Non-pigmented ciliary epithelial cell (primary cell): Measurements from ENCODE around the gene IDI2.
"Not testable (repeated sequence)": the region's sequence is repeated elsewhere in the genome, so short reads cannot be mapped to it uniquely, and the experiment has no call there.

Experiments
- DNase-seq: peaks from one replicate; pipeline ENCODE4 v3.0.0-alpha.2; 2010; ENCODE audit warnings: low read depth

Gene IDI2

DNA sequence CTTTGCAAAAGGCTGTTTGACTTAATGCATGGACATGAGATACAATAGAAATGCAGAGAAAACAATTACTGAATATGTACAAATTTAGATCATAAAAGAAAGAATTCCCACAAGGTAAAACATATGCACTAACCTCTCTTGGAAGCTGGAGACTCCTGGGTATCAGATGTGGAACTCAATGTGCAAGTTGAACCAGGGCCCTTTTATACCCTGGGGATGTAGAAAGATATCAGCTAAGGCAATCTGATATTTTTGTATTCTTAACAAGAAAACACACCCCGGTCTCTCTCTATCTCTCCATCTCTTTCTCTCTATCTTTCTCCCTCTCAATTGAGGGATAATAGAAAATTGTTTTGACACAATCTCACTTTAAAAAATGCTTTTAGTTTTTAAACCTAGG is at the start of gene IDI2:
Gene IDI2, minus strand, starts transcription at position 177 of the 400 bp plus-strand sequence. CDS start 1,136 bp downstream, outside the sequence.
- DNase-seq, result no peak

DNA sequence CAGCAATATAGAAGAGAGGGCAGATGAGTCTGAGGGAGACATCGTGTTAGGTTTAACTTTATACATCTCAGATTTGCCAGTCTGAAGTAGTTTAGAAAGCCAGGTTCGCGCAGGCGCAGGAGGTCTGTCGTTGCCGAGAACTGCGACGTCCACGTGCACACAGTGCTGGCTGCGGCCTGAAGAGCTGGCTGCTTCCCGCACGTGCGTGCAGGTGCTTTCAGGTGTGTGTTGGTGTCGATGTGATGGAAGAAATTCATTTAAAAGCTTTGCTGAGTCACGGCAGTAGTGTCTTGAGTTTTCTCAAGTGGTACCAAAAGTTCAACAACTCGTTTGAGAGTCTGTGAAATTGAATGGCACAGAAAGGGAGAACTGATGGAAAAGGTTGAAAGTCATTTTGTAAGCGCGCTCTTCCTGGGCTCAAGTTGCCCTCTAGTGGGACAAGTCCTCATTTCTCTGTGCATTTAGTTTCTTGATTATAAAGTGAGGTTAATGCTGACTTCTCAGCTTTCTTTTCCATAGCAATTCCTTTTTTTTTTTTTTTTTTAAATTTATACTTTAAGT is 49.2 kb upstream of the IDI2 start:
- no peak for DNase-seq

DNA sequence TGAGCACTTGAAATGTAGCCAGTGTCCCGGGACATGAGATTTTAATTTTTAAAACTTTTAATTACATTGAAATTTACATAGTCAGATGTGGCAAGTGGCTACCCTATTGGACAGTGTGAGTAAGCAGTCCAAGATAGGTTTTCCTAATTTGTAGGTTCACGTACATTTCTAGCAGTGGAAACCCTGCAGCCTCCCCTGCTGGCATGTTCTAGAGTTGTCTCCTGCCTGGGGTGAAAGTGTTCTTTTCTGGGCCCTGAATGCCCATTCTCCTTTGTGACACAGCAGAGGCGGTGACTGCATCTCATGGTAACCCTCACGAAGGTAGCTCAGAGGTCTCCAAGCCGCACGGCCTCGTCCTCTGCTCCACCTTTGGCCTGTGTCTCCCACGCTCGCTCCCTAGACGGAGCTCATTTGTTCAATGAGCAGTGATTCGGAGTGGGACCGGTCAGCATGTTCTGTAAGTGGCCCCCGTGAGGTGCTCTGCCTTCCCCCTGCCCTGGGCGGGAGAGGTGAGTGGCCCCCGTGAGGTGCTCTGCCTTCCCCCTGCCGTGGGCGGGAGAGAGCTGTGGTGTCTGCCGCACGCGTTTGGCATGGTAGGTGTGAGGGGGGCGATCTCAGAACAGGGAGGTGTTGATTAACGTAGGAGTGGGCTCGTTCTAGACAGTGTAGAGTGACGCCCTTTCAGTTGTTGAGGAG is 48.5 kb upstream of the IDI2 start:
- DNase-seq, result no peak

DNA sequence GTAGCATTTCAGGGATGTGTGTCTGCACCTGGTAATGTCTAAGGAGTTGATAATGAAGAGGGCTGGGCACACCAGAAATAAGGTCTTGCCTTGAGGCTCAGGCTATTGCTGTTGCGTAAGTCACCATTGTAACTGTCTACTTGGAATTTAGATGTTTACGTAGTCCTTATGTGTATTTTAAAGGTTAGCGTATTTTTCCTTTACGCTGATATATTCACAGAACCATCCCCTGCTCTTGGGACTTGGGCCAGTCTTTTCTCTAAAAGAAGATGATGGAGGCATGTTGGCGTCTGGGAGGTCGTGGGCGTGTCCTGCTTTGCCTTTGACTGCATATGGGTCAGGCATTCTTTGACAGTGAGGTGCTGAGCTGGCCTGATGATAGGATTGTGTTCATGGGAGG is 45.3 kb upstream of the IDI2 start:
- DNase-seq, result no peak

DNA sequence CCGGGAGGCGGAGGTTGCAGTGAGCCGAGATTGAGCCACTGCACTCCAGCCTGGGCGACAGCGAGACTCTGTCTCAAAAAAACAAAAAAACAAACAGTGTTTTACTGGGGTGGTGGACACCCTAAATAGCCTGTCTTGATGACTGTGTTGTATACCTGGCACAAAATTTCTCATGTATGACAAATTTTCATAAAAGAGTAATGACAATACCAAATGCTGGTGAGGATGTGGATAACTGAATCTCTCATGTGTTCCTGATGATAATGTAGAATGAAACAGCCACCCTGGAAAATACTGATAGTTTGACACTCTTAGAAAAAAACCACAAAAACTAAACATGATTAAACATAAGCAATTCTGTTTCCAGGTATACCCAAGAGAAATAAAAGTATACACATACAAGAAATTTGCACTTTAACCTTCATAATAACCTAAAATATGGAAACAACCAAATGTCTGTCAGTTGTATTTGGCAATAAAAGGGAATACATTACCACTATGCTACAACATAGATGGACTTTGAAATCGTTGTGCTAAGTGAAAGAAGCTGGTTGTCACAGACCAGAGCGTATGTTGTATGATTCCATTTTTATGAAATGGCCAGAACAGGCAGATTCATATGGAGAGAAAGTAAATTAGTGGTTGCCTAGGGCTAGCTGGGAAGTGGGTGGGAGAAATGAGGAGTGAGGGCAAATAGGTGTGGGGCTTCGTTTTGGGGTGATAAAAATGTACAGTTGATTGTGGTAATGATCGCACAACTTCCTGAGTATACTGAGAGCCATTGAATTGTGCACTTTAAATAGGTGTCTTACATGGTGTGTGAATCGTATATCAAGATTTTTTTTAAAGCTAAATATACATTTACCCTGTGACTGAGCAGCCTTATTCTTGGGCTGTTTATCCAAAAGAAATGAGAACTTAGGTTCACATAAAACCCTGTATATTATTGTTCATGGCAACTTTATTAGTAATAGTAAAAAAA is 43.0 kb upstream of the IDI2 start:
- no peak for DNase-seq

DNA sequence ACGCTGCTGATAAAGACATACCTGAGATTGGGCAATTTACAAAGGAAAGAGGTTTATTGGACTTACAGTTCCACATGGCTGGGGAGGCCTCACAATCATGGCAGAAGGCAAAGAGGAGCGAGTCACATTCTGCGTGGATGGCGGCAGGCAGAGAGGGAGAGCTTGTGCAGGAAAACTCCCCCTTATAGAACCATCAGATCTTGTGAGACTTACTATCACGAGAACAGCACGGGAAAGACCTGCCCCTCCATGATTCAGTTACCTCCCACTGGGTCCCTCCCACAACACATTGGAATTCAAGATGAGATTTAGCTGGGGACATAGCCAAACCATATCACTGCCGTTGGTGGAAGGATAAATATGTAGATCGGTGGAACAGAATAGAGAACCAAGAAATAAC is 41.1 kb upstream of the IDI2 start:
- DNase-seq, result not testable (repeated sequence)

DNA sequence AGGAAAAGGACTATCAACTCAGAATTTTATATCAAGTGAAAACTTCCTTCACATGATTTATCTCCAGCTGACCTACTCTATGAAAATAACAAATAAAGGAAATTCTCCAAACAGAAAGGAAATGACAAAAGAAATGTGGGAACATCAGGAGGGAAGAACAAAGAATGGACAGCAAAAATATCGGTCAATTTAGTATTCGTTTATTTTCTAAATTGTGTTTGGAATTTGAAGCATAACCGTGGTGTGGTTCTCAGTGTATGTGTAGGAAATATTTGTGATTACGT is 39.2 kb upstream of the IDI2 start:
- DNase-seq, result no peak

DNA sequence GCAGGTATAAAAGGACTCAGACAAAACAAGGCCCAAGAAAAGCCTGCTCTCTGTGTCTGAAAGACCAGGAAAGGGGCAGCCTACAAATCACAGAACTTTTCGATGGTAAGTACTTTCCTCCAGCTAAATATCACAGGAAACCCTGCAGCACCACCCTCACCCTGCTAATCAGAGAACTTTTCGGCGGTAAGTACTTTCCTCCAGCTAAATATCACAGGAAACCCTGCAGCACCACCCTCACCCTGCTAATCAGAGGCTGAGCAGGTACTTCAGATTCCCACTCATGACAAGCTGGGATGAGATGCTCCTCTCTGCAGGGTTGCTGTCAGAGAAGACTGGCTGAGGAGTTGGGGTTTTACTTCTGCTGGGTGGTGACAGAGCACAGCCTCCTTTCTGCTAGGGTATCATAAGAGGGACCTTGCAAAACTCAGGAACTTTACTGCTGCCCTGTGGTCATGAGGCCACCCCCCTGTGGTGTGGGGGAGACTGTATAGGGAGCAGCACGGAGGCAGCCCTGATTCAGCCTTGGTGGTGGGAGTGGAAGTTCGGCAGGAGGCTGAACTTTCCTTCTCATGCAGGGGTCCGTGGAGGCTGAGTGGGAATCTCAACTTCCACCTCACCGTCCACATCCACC is 37.7 kb upstream of the IDI2 start:
- no peak for DNase-seq

DNA sequence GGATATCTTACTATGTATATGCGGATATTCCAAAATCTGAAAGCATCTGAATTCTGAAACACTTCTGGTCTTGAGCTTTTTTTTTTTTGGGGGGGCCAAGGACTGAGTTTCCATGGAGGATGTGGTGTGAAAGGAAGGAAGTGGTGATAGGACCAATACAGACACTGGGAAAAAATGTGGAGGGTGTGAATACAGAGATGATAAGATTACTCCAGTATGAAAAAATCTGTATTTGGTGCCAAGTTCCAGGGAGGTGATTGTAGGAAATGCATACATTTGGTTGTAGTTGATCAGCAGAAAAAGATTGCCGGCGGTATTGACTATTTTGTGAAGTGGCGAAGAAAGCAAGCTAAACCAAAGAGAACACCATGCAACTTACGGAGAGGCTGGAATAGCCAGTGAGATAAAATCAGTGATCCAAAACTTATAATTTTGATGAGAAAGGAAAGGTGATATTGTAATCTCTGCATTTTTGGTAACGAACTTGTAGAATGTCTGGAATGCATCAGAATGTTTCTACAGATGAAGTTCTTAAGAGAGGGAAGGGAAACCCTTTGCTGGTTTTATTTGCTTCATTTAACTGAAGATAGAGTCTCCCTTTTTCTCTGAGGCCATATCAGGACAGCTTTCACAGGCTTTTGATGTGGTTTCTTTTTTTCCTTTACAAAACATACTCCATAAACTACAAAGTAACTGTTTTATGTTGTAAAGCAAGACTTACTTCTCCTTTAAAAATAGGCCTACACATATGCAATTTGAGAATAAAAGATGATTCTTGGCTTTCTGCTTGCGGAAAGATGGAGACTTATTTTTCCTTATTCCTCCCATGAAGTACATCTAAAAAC is 36.5 kb upstream of the IDI2 start:
- DNase-seq, result peak; percentile 73

DNA sequence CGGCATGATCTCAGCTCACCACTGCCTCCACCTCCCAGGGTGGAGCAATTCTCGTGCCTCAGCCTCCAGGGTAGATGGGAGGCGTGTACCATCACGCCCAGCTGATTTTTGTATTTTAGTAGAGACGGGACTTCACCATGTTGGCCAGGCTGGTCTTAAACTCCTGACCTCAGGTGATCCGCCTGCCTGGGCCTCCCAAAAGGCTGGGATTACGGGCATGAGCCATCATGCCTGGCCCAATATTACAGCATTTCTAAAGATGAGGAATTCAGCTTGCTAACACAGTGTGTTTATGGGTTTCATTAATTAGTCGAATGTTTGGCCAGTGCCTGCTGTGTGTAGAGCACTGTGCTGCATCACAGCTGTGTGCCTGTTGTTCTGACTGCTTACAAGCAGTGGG is 34.2 kb upstream of the IDI2 start:
- DNase-seq, result no peak

DNA sequence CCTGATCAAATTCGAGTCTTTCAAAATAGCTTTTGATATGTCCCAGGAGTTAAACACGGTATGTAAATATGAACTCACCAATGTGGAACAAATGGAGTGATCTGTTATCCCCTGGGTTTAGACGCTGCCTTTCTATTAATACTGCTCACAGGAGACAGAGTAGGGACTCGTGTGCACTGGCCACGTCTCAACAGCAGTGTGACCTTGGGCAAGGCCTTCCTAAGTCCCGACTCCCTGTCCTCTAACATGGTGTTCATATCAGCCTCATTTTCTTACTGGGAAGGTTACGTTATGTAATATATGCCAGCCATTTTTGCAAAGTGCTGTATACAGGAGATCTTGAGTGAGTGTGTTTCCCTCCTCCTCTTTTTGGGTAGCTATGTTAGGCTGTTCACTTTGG is 32.4 kb upstream of the IDI2 start:
- no peak for DNase-seq

DNA sequence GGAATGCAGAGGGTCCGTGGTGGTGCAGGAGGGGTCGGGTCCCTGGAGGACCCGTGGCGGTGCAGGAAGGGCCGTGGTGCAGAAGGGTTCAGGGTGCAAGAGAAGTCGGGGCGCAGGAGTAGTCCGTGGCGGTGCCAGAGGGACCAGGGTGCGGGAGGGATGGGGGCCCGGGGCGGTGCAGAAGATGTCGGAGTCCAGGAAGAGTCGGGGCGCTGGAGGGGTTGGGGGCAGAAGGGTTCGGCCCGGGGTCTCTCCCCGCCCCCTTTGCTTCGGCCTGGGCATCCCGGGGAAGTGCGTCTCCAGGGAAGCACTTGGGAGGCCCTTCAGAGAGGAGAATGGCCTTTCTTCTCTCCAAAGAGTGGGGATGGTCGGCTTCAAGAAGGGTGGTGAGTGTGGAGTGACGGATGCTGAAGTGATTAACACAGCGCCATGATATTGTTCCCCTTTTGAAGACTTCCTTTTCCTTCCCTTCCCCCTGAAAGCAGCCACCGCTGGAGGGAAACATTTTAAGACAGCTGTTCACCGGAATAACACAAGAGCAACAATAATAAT is 31.5 kb upstream of the IDI2 start:
- DNase-seq, result no peak

DNA sequence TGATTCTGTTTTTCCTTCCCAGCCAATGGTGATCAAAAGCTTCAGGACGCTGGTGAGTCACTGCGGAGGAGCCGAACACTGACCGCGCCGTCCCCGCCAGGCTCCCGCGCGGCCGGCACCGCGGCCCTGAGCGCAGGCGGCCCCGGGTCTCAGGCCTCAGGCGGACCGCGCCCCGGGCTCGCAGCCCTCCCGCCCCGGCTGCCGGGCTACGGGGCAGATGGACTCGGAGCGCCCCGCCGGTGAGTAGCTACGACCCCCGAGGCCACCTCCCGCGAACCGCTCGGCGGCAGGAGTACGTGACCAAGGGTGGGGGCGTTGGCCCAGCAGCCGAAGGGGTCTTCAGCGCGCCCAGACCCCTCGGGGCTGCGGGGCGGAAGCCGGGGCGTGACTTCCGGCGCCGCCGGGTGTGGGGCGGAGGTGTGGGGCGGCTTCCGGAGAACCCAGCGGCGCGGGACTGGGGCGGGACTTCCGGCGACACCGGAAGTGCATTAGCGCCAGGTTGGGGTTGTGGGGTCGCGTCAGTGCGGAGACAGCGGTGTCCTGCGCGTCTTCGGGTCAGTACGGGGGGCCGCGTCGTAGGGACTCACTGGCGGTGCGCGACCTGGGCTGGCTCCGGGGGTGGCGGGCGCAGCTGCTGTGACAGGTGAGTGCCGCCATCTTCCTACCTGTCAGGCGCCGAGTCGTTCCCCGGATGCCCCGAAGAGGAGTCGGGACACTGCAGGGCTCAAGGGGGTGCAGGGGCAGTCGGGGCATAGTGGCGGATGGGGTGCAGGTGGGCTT is 30.9 kb upstream of the IDI2 start, which contains the start of gene WDR37:
Gene WDR37, plus strand, starts transcription at position 60 of the 780 bp plus-strand sequence. CDS start 15,771 bp downstream, outside the sequence.
- DNase-seq, result peak; percentile 71

DNA sequence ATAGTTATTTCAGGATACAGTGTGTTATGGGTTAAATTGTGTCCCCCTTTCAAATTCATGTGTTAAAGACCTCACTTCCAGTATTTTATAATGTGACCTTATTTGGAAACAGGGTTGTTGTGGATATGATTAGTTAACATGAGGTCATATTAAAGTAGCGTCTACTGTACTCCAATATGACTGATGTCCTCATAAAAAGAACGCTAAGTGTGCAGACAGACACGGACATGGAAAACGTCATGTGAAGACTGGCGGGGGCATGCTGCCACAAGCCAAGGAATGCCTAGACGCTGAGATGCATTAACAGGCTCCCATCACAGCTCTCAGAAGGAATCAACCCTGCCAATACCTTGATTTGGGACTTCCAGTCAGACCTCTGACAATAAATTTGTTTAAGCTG is 29.0 kb upstream of the IDI2 start:
- no peak for DNase-seq

DNA sequence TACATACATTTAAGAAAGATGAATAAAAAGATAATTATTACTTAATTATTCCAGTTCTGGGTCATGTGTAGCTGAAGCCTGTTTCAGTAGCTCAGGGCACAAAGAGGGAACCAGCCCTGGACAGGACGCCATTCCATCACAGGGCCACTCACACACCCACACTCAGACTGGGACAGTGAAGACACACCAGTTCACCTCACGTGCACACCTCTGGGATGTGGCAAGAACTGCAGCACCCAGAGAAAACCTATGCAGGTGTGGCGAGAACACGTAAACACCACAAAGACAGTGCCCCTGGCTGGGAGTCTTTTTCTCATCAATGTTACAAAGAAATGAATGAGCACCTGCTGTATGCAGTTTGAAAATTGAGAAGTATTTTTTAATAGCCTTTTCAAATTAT is 24.9 kb upstream of the IDI2 start:
- DNase-seq, result no peak

DNA sequence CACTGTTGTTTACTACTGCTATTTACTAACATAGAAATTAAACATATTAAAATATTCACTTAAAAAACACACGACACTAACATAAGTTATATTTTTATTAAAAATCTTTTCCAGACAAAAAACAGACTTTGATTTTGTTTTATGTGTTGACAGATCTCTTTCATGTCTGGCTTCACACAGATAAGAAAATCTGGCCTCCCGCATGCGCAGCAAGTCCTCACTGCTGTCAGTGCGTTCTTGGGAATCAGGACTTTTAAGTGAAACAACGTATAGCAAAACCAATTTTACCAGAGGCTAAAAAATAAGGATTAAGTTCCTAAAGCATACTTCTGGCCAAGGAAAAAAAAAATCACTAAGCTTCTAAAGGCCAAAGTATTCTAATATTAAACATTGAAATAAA is 24.5 kb upstream of the IDI2 start:
- DNase-seq, result no peak

DNA sequence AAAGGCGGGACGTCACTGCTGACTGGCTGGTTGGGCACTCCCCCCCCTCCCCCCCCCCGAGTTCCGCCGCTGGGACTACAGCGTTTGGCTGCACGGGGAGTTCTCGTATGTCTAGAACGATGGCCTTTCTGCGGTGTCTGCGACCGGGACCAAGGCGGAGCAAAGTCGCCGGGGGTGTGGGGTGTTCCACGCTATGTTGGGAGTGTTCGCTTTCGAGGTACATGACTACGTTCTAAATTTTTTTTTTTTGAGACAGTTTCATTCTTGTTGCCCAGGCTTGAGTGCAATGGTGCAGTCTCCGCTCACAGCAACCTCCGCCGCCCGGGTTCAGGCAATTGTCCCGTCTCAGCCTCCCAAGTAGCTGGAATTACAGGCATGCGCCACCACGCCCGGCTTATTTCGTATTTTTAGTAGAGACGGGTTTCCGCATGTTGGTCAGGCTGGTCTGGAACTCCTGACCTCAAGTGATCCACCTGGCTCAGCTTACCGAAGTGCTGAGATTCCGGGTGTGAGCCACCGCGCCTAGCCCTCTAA is 23.8 kb upstream of the IDI2 start:
- no peak for DNase-seq

DNA sequence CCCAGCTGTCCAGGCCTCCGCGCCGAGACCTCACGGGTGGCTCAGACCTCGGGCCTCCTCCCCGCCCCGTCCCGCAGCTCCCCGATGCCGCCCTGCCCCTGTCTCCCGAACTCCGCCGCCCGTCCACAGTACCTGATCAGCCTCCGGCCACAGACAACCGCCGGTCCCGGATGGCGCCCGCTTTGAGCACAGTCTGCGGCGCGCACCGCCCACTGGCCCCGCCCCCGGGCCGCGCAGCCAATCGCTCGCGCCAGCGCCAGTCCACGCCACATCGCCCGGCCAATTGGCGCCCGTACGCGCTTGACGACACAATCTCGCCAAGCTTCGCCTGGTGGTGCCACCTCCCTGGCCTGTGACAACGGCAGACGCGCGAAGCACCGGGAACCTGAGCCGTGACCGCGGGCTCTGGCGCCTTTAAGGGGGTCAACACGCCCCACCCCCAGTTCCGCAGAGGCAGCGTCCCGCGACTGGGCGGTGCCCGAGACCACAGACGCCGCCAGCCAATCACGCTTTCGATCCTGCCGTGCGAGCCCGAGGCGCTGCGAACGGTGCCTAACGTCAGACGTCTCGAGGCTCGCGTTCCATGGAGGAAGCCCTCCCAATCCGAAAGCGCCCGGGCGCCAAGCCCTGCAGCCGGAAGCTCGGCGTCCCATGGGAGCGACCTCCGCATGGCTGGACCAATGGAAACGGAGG is 23.2 kb upstream of the IDI2 start, which contains the start of gene IDI1:
Gene IDI1, minus strand, starts transcription at position 388 of the 693 bp plus-strand sequence. Its CDS starts 116 bp downstream, at position 272.
- peak; percentile 91 for DNase-seq

DNA sequence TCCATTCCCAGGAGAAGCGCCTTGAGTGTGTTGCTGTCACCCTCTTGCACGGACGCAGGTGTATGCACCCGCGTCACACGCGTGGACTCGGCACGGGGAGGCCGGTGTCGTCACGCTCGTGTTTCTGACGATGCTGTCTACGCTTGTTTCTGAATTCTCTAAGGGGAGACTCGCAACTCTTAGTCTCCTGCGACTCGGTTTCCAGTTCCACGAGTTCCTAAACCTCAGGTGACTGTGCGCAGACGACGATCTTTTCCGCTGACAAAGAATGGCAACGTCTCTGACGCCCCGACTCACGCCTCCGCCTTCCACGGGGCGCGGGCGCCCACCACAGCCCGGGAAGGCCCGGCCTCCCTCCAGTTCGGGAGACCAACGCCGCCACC is 22.7 kb upstream of the IDI2 start:
- no peak for DNase-seq
